Fibroblast of lung (primary cell): ENCODE data around the gene BMP8A.

Experiments used
- CTCF ChIP-seq, 2 donors: IDR thresholded peaks in 1 of 2; conservative IDR thresholded peaks in 1 of 2; 1 replicate in 1 of 2; 2 replicates in 1 of 2; pipeline ENCODE4 v1.5.1; 2011 to 2012; ENCODE audit warnings: low read length in 2 of 2, control low read depth in 1 of 2, inconsistent platforms in 1 of 2, low read depth in 1 of 2, mild to moderate bottlenecking in 1 of 2
- EZH2 ChIP-seq: IDR thresholded peaks from 2 replicates; pipeline ENCODE4 v1.5.1; 2012; ENCODE audit warnings: low read length, control low read depth, mild to moderate bottlenecking; ENCODE audit errors: missing control alignments

- TF ChIP-seq CTCF (conservative IDR thresholded peaks at IDR 0.05 in 1 of 2, IDR thresholded peaks at IDR 0.05 in 1 of 2; ENCODE audit: low read depth in 1 of 2, low read length in 2 of 2) (no peak), EZH2 (no peak)
Measured at GRCh38 chr1:39533442-39533841, 42.0 kb downstream of the BMP8A start.
